ENCODE data around the gene BATF2.
"Not testable (repeated sequence)": the region's sequence is repeated elsewhere in the genome, so short reads cannot be mapped to it uniquely, and the experiment has no call there.

BATF2 gene

GRCh38 chr11:65013130-65013887, 16.5 kb upstream of the BATF2 start:
- DNase-seq (ENCODE audit: low spot score): peak; percentile 95

DNA sequence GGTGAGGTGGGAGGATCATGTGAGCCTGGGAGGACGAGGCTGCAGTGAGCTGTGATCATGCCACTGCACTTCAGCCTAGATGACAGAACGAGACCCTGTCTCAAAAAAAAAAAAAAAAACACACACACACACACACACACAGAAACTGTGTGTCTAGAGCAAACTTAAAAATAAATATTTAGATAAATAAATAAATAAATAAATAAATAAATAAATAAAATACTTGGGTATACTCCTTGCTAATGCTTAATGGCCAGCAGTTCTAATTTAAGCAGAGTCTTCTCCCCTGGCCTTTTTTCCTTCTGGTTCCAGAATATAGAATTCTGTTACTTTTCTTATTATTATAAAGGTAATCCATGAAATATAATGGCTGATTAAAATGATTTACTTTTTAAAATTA, 12.1 kb upstream of the BATF2 start:
- no peak for DNase-seq (ENCODE audit: low spot score)

- DNase-seq (ENCODE audit: low spot score): no peak
Measured at GRCh38 chr11:65008016-65008415, 11.2 kb upstream of the BATF2 start.

DNA sequence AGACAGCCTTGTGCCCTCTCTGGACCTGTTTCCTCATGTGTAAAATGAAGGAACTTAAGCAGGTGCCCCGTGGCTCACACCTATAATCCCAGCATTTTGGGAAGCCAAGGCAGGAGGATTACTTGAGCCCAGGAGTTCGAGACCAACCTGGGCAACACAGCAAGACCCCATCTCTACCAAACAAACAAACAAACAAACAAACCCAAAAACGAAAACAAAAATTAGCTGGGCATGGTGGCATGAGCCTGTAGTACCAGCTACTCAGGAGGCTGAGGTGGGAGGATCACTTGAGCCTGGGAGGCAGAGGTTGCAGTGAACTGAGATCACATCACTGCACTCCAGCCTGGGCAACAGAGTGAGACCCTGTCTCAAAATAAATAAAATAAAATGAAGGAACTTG, 7.2 kb upstream of the BATF2 start:
- DNase-seq (ENCODE audit: low spot score): not testable (repeated sequence)

DNA sequence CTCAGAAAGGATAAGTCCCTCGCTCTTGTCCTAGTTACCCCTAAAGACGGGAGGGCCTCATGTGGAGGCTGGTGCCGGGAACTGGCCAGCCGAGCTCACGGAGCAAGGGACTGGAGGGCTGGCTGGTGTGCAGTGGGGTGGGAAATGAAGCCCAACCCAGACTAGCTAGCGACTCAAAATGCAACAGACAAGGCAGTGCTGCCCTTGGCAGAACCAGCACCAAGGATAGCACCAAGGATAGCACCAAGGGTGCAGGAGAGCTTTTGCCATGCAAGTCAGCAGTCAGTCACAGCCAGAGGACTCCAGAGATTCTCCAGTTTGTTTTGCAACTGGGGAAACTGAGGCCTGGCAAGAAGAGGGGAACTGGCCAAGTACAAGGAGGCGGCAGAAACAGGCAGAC, 6.5 kb upstream of the BATF2 start:
- DNase-seq (ENCODE audit: low spot score): peak; percentile 64

- no peak for DNase-seq (ENCODE audit: low spot score)
Measured at GRCh38 chr11:65002706-65003105, 5.9 kb upstream of the BATF2 start.

DNA sequence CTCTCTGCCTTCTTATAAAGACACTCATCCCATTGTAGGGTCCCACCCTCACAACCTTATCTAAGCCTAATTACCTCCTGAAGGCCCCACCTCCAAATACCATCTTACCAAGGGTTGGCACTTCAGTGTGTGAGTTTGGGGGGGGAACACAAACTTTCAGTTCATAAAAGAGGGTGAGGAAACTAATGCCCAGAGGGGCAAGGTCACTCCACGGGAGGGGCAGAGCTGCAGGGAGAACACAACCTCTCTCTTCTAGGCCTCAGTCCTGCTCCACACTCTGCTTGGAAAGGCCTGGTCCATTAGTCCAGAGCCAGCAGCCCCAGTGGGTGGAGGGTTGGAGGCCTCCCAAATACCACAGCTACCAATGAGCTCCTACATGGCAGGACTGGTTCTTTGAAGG, 2.7 kb upstream of the BATF2 start:
- no peak for DNase-seq (ENCODE audit: low spot score)

DNA sequence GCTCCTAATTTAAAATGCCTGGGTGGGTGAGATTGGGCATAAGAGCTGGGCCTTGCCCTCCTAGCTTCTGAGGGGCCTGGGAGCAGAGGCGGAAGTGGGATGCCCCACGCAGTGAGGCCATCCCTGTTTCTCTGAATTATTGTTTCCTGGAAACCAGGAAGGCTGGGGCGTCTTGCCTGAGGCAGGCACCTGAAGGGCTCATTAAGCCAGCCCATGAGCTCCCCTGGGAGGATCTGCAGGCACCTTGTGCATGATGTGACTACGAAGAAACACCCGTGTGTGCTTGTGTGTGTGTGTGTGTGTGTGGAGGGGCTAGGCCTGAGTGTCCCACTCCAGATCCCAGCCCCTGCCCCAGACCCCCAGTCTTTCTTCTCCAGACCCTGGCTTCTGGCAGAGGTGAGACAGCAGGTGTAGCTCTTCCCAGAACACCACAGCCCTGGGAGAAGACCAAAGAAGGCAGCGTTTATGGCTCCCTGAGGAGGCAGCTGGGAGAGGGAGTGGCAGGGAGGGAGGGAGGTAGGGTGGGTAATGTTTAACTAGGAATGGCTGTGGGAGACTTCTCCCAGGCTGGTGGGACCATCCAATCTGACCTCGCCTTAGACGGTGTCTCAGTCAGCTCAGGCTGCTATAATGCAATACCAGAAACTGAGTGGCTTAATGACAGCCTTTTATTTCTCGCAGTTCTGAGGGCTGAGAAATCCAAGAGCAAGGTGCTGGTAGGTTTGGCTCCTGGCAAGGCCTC, 2.1 kb upstream of the BATF2 start:
- DNase-seq (ENCODE audit: low spot score): no peak

- no peak for DNase-seq (ENCODE audit: low spot score)
Measured at GRCh38 chr11:64998141-64998540, 1.4 kb upstream of the BATF2 start.

GRCh38 chr11:64996327-64996709, 453 bp downstream of the BATF2 start:
- no peak for DNase-seq (ENCODE audit: low spot score)

GRCh38 chr11:64994318-64994717, 2.5 kb downstream of the BATF2 start:
- no peak for DNase-seq (ENCODE audit: low spot score)

DNA sequence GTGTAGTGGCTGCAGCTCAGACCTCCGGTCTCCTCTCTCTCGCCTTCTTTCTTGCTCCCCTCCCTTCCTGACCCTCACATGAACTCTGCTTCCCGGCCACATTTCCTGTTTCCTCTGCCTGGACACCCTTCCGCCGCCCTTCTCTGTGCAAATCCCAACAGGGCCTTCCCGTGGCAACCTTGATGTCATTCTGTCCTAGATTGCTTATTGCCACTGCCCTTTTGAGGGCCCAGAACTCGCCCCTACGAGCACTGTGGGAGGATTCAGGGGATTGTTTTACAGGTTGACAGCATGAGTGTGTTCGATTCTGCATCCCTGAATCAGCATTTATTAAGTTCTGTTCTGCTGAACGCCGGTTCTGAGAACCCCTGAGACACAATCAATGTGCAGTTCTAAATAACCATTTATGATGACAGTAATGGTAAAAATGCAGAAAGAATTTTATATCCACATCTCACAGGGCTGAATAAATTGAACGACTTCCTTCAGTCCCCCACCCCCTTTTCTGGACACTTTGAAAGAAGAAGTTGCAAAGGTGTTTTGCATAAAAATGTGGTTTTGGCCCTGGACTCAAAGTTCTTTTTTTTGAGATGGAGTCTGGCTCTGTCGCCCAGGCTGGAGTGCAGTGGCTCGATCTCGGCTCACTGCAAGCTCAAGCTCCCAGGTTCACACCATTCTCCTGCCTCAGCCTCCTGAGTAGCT, 6.4 kb downstream of the BATF2 start:
- no peak for DNase-seq (ENCODE audit: low spot score)

GRCh38 chr11:64989416-64989815, 7.4 kb downstream of the BATF2 start:
- no peak for DNase-seq (ENCODE audit: low spot score)

DNA sequence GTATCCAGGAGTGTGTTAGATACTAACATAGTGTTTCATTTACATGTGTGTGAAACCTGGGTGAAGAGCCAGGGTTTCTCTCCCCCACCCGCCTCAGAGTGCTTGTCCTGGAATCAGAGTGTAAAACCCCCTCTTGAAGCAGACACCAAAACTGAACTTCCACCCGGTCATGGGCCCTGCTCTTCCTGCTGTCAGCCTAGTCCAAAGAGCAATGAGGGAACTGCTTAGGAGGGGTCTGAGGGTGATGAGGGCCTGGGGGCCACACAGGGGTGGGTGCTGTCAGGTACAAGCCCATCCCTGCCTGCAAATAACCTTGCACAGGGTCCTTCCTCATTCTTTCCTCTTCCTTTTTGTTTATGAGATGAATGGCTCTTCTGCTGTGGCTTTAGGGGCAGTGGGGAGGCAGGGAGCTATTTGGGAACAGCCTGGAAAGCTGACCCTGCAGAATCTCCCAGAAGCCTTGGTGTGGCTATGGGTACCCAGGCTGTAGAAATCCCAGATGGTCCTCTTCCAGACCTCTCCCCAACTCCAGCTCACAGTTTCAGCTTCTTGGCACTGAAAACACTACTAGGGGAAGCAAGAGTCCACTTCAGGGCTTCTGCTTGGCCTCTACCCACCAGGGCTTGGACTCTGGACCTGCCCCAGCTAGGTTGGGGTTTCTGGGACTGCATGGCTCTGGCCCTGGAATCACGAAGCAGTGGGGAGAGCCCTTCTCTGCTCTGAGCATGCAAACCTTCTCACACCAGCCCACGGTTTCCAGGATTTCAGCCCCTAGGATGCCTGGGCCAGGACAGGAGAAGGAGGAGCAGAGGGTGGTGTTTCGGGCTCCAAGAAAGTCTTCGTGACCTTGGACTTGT, 8.5 kb downstream of the BATF2 start:
- DNase-seq (ENCODE audit: low spot score): no peak

DNA sequence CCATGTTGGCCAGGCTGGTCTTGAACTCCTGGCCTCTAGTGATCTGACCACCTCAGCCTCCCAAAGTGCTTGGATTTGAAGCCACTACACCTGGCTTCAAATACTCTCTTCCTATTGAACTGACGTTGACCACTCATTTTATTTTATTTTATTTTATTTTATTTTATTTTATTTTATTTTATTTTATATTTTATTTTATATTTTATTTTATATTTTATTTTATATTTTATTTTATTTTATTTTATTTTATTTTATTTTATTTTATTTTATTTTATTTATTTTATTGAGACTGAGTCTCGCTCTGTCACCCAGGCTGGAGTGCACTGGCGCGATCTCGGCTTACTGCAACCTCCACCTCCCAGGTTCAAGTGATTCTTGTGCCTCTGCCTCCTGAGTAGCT, 13.4 kb downstream of the BATF2 start:
- DNase-seq (ENCODE audit: low spot score): not testable (repeated sequence)

DNA sequence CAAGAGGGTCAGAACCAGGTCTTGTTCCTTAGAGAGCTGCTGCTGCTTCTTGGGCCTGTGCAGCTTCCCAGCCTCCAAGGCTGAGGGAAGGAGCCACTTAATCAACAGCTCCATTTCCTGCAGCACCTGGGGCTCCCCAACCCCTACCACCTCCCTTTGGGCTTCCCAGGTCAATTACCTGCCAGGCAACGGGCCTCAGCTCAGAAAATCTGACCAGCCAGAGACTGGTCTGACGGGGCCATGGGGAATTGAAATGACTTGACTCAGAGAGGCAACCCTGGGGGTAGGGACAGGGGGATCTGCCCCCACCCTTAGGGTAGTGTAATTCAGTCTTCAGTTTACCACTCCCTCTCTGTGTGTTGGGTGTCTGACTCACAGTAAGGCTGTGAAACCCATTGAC, 20.1 kb downstream of the BATF2 start:
- DNase-seq (ENCODE audit: low spot score): no peak

DNA sequence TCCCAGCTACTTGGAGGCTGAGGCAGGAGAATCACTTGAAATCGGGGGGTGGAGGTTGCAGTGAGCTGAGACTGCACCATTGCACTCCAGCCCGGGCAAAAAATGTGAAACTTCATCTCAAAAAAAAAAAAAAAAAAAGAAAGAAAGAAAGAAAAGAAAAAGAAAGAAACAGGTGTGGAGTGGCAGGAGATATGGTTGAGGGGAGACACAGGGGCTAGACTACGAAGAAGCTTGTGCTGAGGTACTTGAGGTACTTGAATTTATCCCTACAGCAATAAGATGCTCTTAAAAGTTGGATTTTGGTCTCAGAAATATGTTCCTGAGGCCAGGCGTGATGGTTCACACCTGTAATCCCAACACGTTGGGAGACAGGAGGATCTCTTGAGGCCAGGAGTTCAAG, 22.6 kb downstream of the BATF2 start:
- no peak for DNase-seq (ENCODE audit: low spot score)

DNA sequence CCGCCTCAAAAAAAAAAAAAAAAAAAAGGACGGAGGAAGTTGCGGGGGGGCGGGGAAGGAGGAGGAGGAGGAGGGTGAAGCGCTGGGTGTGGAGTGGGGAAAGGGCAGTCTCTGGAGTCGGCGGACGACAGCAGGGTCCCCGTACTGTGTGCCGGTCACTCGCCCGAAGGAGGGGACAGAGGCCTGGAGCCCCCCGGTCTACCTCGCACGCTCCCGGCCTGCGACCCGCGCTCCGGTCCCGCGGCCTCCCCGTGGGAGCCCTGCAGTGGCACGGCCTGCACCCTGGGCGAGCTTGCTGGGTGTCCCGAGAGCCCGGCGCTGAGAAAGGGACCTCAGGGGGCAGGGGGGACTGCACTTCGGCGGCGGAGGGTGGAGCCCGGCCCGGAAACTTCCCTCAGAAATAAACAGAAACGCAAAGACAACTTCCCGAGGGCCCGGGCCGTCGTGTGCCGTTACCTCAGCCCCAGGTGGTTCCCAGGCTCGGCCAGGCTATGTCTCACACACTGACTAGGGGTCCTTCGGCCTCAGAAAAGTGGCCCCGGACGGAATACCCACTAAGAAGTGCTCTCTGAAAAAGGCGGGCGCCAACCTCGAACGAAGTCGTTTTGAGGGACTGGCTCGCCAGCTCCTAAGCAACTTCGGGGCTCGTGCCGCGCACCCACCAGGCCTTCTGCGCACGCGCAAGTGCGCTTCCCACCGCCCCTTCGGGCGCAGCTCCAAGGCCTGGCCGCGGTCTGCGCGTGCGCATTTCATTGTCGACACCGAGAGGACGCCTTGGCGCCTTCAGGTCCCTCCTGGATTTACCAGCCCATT, 25.1 kb downstream of the BATF2 start, which contains the start of gene MAJIN:
TSS of gene MAJIN (minus strand) at position 688 of the 813 bp plus-strand sequence. CDS start 12,703 bp downstream, outside the sequence.
- DNase-seq (ENCODE audit: low spot score): peak; percentile 93

DNA sequence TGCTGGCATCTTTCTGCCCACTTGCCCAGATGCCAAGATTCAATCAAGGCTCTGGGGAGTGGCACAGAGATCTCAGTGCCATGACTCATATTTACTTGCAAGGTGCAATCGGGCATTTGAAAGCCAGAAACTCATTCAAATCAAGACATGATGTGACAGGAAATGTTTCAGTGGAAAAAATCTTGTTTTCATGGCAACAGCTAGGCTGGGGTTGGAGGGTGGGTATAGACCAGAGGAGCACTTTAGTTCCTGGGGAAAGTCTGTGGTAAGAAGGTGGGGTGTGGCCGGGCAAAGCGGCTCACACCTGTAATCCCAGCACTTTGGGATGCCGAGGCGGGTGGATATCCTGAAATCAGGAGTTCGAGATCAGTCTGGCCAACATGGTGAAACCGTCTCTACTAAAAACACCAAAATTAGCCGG, 26.0 kb downstream of the BATF2 start:
- DNase-seq (ENCODE audit: low spot score): no peak

DNA sequence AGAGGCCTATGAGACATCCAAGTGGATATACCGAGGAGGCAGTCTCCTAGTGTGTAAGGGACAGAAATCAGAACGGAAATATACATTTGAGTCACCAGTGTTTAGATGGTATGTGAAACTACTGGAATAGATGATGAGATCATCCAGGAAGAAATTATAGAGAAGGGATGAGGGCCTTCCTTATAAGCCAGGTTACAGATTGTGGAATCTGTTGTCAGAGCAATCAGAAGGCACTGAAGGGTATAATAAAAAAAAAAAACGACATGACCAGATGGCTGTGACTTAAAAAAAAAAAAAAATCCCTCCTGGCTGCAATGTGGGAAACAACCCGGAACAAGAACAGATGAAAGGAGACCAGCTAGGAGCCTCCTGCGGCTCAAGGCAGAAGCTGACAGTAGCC, 27.6 kb downstream of the BATF2 start:
- DNase-seq (ENCODE audit: low spot score): no peak

- no peak for DNase-seq (ENCODE audit: low spot score)
Measured at GRCh38 chr11:64967375-64967774, 29.4 kb downstream of the BATF2 start.

Data from AG08396 (cell line).